Activated CD8-positive, alpha-beta T cell treated with anti-CD3 and anti-CD28 coated beads for 36 hours (primary cell): ENCODE measurements around the gene YRDC. TPM values are rescaled to one million over a fixed set of nuclear protein-coding genes. Genes with fewer than 3 reads are reported as not detected.

Source experiments
- ATAC-seq: fragments of 200-7000 bp; cut with Tn5 transposase; one replicate; pipeline ENCODE4 v1.10.0; 2021; ENCODE audit warnings: mild to moderate bottlenecking, moderate library complexity
- CTCF ChIA-PET: fragments of 350-600 bp; sonication (Branson Sonifier 250); formaldehyde crosslinking; loops from one replicate; lab custom pipeline; 2021; ENCODE audit warnings: antibody characterized with exemption; lab: Charles Lee
- POLR2A ChIA-PET: fragments of 350-600 bp; sonication (Branson Sonifier 250); formaldehyde crosslinking; loops from one replicate; lab custom pipeline; 2021; ENCODE audit warnings: antibody characterized with exemption; lab: Charles Lee
- DNase-seq: peaks from one replicate; pipeline ENCODE4 v3.0.0-alpha.2; 2020
- H3K27ac Mint-ChIP-seq: one replicate; pipeline ENCODE4 v1.8.0; 2021; ENCODE audit warnings: mild to moderate bottlenecking, mixed read lengths
- H3K27me3 Mint-ChIP-seq: one replicate; pipeline ENCODE4 v1.8.0; 2021; ENCODE audit warnings: mixed read lengths
- H3K36me3 Mint-ChIP-seq: one replicate; pipeline ENCODE4 v1.8.0; 2021; ENCODE audit warnings: low read depth, mixed read lengths
- H3K4me1 Mint-ChIP-seq: one replicate; pipeline ENCODE4 v1.8.0; 2021; ENCODE audit warnings: low read depth, mixed read lengths
- H3K4me3 Mint-ChIP-seq: one replicate; pipeline ENCODE4 v1.8.0; 2021; ENCODE audit warnings: mild to moderate bottlenecking, moderate library complexity, mixed read lengths
- H3K9me3 Mint-ChIP-seq: one replicate; pipeline ENCODE4 v1.8.0; 2021; ENCODE audit warnings: mixed read lengths
- intact Hi-C: fragments of 100-400 bp; cut with micrococcal nuclease; formaldehyde crosslinking; loops from one replicate; pipeline ENCODE4 v1.10.0; 2022
- total RNA-seq, 2 experiments: library from RNA; stranded (reverse); gene quantifications; one replicate each; pipeline ENCODE4 v1.2.3, GENCODE V29; 2021
- TF ChIP-seq, protein P1 (sequence below): fragments of 200-600 bp; IDR thresholded peaks from one replicate; pipeline ENCODE4 v1.8.0; 2022; ENCODE audit warnings: antibody characterized with exemption, mild to moderate bottlenecking

YRDC gene
- total RNA-seq, 2 experiments from 2014 or later = 36.2 to 37.1 TPM

DNA sequence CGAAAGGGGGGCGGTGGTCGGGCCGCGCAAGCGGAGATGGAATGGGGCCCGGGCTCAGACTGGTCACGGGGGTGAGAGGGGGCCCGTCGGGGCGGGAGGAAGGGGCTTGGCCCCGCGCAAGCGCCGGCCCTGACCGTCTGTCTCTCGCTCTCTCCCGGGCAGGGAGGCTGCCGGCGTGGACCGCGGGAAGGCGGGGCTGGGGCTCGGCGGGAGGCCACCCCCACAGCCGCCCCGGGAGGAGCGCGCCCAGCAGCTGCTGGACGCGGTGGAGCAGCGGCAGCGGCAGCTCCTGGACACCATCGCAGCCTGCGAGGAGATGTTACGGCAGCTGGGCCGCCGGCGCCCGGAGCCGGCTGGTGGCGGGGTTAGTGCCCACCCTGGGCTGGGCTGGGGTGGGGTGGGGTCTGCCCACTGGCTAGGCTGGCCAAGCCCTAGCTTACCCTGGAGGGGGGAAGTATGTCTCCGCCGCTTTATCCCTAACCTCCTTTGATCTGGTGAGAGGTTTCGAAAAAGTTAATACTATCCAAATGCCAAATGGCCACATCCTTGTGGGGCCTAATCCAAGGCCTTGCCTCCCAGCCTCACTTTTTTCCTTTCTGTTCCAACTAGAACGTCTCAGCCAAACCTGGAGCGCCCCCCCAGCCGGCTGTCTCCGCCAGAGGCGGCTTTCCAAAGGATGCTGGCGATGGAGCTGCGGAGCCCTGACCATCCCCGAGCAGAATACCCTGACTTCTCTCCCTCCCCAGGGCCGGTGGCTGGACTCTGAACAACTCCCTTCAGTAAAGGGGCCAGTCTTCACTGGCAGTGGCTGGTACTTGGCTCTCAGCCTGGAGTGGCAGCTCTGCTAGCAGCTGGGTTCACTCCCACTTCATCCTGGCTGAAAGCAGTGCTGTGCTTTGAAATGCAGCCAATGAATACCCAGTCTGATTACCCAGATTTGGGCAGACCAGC is 636 bp upstream of the YRDC start:
- POLR2A ChIA-PET = interaction anchor here (0.6 to 3.9 kb wide), 14 partner anchors 9 to 246 kb away, joined by 3 to 28 read pairs (median 5); partner anchors contain the start of genes CDCA8, EPHA10, MTF1 and SF3A3
- H3K4me1 Mint-ChIP-seq = peaks cover 34% of the 10 kb centered on the region
- peak overlapping the region; percentile 83 for H3K4me3 Mint-ChIP-seq
- H3K27ac Mint-ChIP-seq = peak overlapping the region; percentile 91
- no peaks in the 10 kb centered on the region for H3K9me3 Mint-ChIP-seq
- H3K27me3 Mint-ChIP-seq = no peaks in the 10 kb centered on the region
- ATAC-seq = peak; percentile 60
- peak; percentile 31 for DNase-seq
- H3K36me3 Mint-ChIP-seq = peaks cover 38% of the 10 kb centered on the region
- CTCF ChIA-PET = interaction anchor here (0.7 to 3.1 kb wide), 6 partner anchors 12 to 246 kb away, joined by 3 to 36 read pairs (median 4); partner anchors contain the start of genes CDCA8 and MTF1
- intact Hi-C loops = no loop called here
- TF ChIP-seq, protein P1, sequence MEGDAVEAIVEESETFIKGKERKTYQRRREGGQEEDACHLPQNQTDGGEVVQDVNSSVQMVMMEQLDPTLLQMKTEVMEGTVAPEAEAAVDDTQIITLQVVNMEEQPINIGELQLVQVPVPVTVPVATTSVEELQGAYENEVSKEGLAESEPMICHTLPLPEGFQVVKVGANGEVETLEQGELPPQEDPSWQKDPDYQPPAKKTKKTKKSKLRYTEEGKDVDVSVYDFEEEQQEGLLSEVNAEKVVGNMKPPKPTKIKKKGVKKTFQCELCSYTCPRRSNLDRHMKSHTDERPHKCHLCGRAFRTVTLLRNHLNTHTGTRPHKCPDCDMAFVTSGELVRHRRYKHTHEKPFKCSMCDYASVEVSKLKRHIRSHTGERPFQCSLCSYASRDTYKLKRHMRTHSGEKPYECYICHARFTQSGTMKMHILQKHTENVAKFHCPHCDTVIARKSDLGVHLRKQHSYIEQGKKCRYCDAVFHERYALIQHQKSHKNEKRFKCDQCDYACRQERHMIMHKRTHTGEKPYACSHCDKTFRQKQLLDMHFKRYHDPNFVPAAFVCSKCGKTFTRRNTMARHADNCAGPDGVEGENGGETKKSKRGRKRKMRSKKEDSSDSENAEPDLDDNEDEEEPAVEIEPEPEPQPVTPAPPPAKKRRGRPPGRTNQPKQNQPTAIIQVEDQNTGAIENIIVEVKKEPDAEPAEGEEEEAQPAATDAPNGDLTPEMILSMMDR = no peak

DNA sequence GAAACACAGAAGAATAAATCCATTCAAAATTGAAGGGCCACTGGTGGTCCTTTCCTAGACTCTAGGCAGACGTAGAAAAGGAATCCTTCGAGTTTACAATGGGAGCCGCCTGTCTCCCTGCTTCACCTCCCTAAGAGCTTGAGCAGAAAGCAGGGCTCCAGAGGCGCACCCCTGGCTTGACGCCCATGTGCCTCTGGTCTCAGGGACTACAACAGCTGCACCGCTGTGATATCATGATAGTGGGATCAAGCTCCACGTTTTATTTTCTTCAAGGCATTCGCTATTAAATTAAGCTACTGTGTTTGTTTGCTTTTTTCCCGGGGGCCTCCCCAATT is 821 bp downstream of the YRDC start:
- ATAC-seq (no peak), DNase-seq (no peak)
- Mint-ChIP-seq H3K36me3 (peaks cover 51% of the 10 kb centered on the region), H3K9me3 (no peaks in the 10 kb centered on the region), H3K27ac (peak overlapping the region; percentile 83), H3K4me3 (peak overlapping the region; percentile 83), H3K4me1 (peaks cover 34% of the 10 kb centered on the region), H3K27me3 (no peaks in the 10 kb centered on the region)
- intact Hi-C loops = no loop called here
- ChIA-PET CTCF (interaction anchor here (0.8 to 3.1 kb wide), 6 partner anchors 11 to 115 kb away, joined by 3 to 36 read pairs (median 4); partner anchors contain the start of gene MTF1), POLR2A (interaction anchor here (0.7 to 3.9 kb wide), 15 partner anchors 8 to 126 kb away, joined by 3 to 28 read pairs (median 5); partner anchors contain the start of genes CDCA8, EPHA10 and MTF1)
- TF ChIP-seq, protein P1 = no peak

DNA sequence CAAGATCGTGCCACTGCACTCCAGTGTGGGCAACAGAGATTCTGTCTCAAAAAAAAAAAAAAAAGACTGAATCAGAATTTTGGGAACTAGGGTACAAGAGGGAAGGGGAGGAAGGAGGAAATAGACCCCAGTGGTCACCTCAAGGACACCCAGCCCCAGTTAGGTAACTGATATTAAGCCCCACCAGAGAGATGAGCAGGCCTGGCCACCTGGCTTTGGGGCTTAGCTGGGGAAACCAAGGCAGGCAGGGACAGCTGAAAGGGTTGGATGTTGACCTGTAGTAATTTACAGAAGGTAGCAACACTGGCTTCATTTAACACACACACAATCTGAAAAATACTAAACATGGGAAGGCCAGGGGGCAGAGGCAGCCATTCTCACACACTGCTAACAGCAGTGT is 5.6 kb downstream of the YRDC start:
- no peaks in the 10 kb centered on the region for H3K27me3 Mint-ChIP-seq
- no peak overlapping the region for H3K4me3 Mint-ChIP-seq
- intact Hi-C loops = loop anchor here (5.0 kb wide), 1 partner anchor 45 kb away; no protein-coding TSS in a partner anchor
- CTCF ChIA-PET = no interaction called here
- no peak overlapping the region for H3K27ac Mint-ChIP-seq
- H3K36me3 Mint-ChIP-seq = peaks cover 67% of the 10 kb centered on the region
- ATAC-seq (no peak), DNase-seq (no peak)
- POLR2A ChIA-PET = interaction anchor here (0.7 to 2.2 kb wide), 3 partner anchors 20 to 57 kb away, joined by 3 to 7 read pairs (median 3); partner anchors contain the start of gene MTF1
- peaks cover 19% of the 10 kb centered on the region for H3K4me1 Mint-ChIP-seq
- no peaks in the 10 kb centered on the region for H3K9me3 Mint-ChIP-seq
- TF ChIP-seq, protein P1 = no peak

DNA sequence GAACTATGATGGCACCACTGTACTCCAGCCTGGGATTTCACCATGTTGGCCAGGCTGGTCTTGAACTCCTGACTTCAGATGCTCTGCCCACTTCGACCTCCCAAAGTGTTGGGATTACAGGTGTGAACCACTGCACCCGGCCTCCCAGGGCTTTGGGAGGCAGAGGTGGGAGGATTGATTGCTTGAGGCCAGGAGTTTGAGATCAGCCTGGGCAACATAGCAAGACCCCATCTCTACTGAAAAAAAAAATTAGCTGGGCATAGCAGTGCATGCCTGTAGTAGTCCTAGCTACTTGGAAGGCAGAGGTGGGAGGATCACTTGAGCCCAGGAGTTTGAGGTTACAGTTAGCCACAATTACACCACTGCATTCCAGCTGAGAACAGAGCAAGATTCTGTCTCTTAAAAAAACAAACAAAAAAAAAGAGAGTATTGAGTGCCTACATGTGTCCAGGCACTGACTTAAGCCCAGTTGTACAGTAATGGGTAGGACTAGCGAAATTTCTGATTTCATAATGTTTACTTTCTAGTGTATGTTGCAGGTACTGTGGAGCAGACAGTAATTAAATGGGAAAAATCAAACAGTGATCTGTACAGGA is 10.2 kb downstream of the YRDC start:
- Mint-ChIP-seq H3K27ac (no peak overlapping the region), H3K36me3 (peaks cover 28% of the 10 kb centered on the region), H3K27me3 (peaks cover 6% of the 10 kb centered on the region), H3K4me1 (peaks cover 22% of the 10 kb centered on the region), H3K9me3 (no peaks in the 10 kb centered on the region), H3K4me3 (no peak overlapping the region)
- ATAC-seq = no peak
- TF ChIP-seq, protein P1 = no peak
- intact Hi-C loops = no loop called here
- DNase-seq = no peak
- ChIA-PET POLR2A (no interaction called here), CTCF (no interaction called here)
